ENCODE data around the gene FHL3.

- TF ChIP-seq EZH2 (IDR thresholded peaks at IDR 0.05; ENCODE audit: low read depth, low read length, severe bottlenecking) (no peak), CTCF (IDR thresholded peaks at IDR 0.05; ENCODE audit: control extremely low read depth in 1 of 3, insufficient read depth in 1 of 3, low read depth in 1 of 3, low read length in 3 of 3) (no peak), RFX5 (IDR thresholded peaks at IDR 0.05; ENCODE audit: borderline replicate concordance, low read depth, low read length) (no peak), EP300 (IDR thresholded peaks at IDR 0.05; ENCODE audit: borderline replicate concordance in 1 of 2, low read depth in 2 of 2, low read length in 2 of 2) (no peak), POLR2AphosphoS5 (IDR thresholded peaks at IDR 0.05; ENCODE audit: low read depth, low read length) (no peak), CHD7 (IDR thresholded peaks at IDR 0.05; ENCODE audit: insufficient replicate concordance, low read length) (no peak), PHF8 (conservative IDR thresholded peaks at IDR 0.05; ENCODE audit: low read depth, low read length) (no peak), SP2 (IDR thresholded peaks at IDR 0.05; ENCODE audit: low read length) (no peak), CHD2 (IDR thresholded peaks at IDR 0.05; ENCODE audit: low read length) (no peak), TAF1 (IDR thresholded peaks at IDR 0.05; ENCODE audit: low read depth, low read length) (no peak), EGR1 (IDR thresholded peaks at IDR 0.05; ENCODE audit: borderline replicate concordance, low read depth, low read length) (no peak), SIRT6 (IDR thresholded peaks at IDR 0.05; ENCODE audit: low read length) (no peak)
Measured at GRCh38 chr1:37974567-37974966, 30.7 kb downstream of the FHL3 start.
